IMR-90 (cell line): ENCODE data around the gene APOC4.

Experiments used
- MAZ ChIP-seq: IDR thresholded peaks from 2 replicates; pipeline ENCODE4 v1.6.1; 2012; ENCODE audit warnings: low read depth, mild to moderate bottlenecking, low read length, improper control_type of control experiment, moderate library complexity, borderline replicate concordance
- MXI1 ChIP-seq: IDR thresholded peaks from 2 replicates; pipeline ENCODE4 v1.6.1; 2012; ENCODE audit warnings: low read depth, mild to moderate bottlenecking, low read length, moderate library complexity, borderline replicate concordance
- POLR2A ChIP-seq: IDR thresholded peaks from 2 replicates; pipeline ENCODE4 v1.6.1; 2012; ENCODE audit warnings: mild to moderate bottlenecking, low read depth, low read length
- TF ChIP-seq, protein P1 (sequence below): conservative IDR thresholded peaks from 2 replicates; pipeline ENCODE4 v1.5.1; 2012; ENCODE audit warnings: mild to moderate bottlenecking, low read depth, low read length, improper control_type of control experiment

DNA sequence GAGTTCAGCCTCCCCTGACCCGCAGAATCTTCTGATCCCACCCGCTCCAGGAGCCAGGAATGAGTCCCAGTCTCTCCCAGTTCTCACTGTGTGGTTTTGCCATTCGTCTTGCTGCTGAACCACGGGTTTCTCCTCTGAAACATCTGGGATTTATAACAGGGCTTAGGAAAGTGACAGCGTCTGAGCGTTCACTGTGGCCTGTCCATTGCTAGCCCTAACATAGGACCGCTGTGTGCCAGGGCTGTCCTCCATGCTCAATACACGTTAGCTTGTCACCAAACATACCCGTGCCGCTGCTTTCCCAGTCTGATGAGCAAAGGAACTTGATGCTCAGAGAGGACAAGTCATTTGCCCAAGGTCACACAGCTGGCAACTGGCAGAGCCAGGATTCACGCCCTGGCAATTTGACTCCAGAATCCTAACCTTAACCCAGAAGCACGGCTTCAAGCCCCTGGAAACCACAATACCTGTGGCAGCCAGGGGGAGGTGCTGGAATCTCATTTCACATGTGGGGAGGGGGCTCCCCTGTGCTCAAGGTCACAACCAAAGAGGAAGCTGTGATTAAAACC, 37.5 kb upstream of the APOC4 start:
- TF ChIP-seq MAZ (no peak), MXI1 (no peak), POLR2A (no peak)
- TF ChIP-seq, protein P1, sequence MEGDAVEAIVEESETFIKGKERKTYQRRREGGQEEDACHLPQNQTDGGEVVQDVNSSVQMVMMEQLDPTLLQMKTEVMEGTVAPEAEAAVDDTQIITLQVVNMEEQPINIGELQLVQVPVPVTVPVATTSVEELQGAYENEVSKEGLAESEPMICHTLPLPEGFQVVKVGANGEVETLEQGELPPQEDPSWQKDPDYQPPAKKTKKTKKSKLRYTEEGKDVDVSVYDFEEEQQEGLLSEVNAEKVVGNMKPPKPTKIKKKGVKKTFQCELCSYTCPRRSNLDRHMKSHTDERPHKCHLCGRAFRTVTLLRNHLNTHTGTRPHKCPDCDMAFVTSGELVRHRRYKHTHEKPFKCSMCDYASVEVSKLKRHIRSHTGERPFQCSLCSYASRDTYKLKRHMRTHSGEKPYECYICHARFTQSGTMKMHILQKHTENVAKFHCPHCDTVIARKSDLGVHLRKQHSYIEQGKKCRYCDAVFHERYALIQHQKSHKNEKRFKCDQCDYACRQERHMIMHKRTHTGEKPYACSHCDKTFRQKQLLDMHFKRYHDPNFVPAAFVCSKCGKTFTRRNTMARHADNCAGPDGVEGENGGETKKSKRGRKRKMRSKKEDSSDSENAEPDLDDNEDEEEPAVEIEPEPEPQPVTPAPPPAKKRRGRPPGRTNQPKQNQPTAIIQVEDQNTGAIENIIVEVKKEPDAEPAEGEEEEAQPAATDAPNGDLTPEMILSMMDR = no peak
